ENCODE measurements around the gene LMX1B.
"Not testable (repeated sequence)": the region's sequence is repeated elsewhere in the genome, so short reads cannot be mapped to it uniquely, and the experiment has no call there.

LMX1B gene

DNA sequence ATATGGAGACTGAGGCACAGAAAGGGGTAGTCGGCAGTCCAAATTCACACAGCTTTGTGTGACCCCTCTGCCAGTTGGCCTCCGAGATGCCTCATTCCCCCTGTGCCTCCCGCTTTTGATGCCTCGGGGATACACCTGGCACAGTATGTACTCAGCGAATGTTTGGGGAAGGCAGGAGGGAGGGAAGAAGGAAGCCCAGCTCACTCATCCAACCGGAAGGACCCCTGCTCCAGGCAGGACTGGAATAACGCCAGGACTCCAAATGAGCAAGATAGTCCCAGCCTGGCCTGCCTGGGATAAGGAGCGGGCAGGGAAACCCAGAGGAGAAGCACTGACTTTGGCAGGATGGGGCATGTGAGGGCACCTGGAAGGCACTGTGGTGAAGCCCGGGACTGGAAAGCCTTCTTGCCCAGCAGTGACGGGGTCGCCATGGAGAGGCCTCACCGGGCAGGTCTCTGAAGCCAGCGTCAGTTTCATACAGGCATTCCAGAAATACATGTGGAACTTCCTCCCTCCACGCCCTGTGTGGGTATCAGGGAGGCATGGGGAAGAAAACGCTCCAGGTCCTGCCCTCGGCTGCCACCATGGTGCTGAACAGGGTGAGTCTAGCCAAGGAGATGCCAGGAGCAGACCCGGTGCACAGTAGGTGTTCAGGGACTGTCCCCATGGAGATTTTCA is 20.3 kb downstream of the LMX1B start:
- DNase-seq (ENCODE audit: low read depth): no peak

DNA sequence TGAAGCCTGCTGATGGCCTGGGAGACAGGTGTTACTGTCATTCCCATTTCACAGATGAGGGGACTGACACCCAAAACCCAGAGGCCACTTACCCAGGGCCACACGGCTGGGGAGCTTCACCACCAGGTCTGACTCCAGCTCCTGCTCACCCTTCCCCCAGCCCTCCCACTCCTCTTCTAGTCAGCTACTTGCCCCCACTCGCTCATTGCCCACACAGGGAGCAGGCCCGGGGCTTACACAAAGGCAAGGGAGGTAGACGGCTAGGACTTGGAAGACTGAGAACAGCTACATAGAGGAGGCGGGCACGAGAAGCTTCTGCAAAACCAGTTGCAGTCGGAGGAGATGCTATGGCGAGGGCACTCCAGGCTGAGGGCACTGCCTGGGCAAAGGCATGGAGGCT is 21.3 kb downstream of the LMX1B start:
- DNase-seq (ENCODE audit: low read depth): no peak

DNA sequence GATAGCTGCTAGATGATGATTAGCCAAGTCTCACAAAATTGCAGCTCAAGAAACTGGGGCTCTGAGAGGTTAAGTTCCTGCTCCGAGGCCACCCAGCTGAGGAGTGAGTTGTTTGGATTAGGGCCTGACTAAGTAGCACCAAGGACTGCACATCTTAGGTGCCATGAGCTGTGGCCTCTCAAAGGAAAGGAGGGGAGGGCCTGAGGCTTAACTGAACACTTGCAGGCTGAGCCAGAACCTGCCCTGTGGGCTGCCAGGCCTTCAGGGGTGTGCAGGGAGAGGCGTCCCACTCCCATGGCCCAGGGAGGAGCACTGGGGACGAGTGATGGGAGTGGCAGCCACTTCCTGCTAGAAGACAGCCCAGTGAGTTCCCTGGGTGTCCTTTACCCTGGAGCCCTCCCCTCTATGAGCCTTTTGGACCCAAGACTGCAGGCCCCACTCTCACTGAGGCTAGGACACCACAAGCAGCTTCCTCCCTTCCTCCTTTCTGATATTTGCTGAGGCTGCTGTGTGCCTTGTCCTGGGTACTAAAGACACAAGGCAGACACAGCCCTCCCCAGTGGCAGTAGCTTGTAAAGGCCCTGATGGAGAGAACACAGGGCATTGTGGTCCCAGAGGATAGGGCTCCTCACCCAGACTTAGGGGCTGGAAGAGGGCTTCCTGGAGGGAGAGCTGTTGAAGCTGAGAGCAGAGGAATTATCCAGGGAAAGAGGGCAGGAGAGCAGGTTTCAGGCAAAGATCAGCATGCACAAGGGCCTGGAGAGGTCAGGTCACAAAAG is 22.1 kb downstream of the LMX1B start:
- DNase-seq (ENCODE audit: low read depth): no peak

DNA sequence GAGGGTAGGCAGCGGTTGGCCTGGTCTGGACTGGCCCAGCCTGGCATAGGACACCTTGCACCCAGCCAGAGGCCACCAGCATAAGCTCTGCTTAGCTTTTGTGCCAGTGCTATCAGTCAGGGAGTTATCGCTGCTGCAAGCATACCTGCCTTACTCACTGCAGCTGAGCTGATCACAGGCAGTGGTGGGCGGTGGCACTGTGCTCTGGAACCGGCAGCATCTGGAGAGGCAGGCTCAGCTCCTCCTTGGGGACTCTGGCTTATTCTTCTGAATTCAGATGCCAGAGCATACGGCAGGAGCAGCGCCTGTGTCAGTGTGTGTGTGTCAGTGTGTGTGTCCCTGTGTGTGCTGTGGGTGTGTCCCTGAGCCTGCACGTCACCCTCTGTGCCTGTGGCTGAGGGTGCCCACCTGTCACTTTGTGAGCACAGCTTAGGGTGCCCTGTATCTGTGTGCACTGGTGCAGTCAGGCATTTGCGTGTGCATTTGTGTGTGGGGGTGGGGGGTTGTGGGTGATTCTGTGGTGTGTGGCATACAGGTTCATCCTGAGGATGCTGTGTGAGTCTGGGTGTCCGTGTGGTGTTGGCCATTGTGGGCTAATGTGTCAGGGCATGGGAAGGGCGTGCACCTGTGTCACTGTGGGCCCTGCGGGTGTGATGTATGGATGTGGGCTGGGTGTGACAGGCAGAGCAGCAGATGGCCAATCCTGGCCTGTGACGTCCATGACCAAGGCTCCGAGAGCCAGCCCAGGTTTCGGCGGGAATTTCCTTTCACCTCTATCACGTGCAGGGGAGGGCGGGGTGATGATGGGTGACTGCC is 23.5 kb downstream of the LMX1B start:
- no peak for DNase-seq (ENCODE audit: low read depth)

DNA sequence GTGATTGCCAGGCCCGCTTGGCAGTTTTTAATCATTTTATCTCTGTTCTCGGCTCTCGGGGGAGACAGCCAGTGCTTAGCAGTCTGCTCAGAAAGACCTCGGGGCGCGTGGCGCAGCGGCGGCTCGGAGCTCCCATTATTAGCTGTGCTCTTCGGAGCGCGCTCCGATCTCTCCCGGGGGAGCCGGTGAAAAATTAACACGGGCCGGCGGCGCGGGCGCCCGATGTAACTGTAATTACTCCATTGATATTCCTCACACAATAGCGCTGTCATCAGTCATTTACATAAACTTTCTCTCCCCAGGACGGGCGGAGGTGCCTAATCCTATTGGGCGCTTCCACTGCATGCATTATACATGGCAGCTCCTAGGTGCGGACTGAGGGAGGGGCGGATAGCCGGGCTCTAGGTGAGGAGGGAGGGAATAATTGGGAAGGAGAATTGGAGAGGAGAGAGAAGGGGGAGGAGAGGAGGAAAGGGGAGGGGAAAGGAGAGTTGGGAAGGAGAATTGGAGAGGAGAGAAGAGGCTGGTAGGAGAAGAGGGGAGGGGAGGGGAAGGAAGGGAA is 24.9 kb downstream of the LMX1B start:
- DNase-seq (ENCODE audit: low read depth): no peak

DNA sequence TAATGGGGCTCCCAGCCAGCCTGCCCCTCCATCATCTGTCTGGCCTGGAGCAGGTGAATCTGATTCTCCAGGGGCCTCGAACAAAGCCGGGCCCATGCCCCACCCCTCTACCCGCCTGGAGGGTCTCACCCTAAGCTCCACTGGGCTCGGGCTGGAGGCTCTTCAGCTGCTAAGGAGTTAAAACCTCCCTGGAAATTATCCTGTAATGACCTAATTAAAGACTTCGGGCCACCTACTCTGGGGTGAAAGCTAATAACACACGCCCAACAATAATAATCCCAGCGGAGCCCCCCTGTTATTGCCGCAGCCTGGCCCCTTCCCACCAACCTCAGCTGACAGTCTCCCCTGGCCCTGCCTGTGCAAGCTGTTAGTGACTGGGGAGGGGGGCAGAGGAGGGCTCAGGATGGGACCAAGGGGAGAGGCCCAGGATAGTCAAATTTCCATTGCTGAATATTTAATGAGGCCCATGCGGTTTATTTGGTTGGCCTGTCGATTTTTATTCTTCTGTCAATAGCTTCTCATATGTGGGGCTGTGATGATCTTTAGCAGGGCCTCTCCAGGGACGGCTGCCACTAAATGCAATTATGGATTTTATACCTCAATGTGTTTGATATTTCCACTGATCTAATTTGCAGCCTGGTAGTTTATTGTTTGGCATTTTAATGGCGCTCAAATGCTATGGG is 25.7 kb downstream of the LMX1B start:
- DNase-seq (ENCODE audit: low read depth): no peak

DNA sequence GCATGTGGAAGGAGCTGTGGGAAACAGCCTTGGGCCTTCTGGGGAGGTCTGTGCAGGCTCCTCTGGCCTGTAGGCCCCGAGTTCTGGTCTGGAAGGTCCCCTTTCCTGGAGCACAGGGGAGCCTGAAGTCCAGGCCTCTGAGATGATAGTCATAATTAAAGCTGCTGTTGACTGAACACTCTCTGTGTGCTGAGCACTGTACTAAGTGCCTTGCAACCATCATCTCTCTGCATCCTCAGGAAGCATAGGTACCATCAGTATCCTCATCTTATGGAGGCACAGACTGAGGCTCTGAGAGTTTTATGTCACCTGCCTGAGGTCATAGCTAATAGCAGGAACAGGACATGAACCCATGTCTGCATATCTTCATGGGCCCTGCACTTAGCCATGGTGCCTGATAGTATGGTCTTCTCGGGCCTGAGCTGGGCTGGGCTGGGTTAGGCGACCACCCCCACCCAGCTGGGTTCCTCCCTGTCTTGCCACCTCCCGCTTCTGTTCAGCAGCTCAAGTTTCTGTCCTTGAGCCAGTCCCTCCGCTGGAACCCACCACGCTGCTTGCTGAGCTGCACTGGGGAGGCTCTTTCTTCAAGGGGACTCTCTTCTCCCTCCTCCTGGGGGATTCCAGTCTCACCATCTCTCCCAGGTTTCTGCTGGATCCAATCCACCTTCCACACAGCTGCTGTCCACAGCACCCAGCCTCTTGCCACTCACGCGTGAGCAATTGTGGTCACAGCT is 27.6 kb downstream of the LMX1B start:
- no peak for DNase-seq (ENCODE audit: low read depth)

DNA sequence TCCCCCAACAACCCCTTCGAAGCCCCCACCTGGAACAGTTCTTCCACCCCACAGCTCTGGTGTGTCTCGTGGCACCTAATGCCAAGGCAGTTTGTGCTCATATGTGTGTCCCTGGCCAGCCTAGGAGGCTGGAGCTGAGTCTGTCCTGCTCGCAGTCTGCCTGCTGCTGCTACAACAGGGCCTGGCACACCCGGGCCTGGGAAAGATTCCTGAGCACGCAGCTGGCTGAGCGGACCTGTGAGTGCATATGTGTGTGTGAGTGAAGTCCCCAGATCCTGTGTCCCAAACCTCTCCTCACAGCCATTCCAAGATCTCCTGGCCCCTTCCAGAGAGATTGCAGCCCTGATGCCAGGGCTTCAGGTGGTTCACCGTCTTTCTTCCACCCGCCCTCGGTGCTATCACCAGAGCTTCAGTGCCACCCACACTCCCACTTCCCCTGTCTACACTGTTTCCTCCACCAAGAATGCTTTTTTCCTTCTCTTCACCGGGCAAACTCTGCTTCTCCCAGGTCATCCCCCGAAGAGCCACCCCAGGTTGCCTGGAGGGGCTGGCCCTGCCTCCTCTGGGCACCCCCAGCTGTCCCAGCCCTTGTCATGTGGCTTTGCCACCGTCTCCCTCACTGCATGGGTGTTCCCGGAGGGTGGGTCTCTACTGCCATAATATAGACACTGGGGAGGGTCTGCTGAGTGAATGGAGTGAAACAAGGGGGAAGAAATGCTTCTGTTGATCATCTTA is 28.4 kb downstream of the LMX1B start:
- no peak for DNase-seq (ENCODE audit: low read depth)

DNA sequence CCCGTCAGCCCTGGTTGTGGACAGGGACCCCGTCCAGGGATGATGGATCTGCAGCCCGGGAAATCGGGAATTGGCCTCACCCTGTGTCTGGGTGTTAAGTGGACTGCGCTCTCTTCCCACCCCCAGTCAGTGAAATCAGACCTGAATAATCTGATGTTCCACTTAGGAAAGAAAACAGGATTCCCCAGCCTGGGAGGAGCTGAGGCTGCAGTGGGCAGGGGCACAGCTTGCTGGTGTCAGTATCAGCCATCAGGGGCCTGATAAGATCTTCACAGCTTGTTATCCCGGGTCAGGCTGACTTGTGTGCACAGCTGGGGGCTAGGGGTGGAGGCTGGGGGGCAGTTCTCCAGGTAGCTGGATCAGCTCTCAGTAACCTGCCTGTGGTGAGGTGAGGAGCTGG is 29.1 kb downstream of the LMX1B start:
- no peak for DNase-seq (ENCODE audit: low read depth)

DNA sequence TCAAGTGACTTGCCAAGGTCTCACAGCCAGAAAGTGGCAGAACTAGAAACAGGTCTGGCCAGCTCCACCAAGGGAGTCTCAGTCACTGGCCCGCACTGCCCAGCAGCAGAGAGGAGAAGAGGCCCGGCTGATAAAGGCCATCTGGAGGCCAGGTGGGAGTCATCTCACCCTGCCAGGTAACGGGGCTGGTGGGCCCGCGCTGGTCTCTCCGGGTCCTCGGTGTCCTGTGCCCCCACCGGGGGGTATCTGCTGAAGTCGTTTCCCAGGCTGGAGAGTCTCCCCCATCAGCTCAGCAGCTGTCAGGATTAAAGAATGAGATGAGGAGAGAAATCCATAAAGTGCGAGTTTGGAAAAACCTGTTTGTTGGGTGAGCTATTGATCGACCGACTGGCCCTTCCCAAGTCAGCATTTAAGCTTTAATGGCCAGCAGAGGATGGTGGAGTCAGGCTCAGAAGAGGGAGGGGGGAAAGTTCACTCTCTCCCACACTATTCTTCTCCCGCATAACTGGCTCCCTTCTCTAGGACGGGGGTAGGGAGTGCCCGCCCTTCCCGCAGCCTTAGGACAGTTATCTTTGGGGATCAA is 30.3 kb downstream of the LMX1B start:
- DNase-seq (ENCODE audit: low read depth): no peak

DNA sequence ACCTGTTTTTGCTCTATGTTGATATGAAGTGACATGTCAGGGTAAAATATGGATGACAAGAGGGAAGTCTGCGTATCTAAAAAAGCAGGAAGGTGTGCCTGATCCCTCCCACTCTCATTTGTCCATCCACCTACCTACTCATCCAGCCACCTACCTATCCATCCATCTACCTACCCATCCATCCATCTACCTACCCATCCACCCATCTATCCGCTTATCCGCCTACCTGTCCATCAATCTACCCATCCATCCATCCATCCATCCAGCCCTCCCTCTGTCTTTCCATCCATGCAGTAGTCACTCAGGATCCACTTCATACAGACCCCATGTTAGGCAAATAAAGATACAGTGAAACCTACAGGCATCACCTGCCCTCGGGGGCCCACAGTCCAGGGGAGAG is 32.4 kb downstream of the LMX1B start:
- DNase-seq (ENCODE audit: low read depth): no peak

DNA sequence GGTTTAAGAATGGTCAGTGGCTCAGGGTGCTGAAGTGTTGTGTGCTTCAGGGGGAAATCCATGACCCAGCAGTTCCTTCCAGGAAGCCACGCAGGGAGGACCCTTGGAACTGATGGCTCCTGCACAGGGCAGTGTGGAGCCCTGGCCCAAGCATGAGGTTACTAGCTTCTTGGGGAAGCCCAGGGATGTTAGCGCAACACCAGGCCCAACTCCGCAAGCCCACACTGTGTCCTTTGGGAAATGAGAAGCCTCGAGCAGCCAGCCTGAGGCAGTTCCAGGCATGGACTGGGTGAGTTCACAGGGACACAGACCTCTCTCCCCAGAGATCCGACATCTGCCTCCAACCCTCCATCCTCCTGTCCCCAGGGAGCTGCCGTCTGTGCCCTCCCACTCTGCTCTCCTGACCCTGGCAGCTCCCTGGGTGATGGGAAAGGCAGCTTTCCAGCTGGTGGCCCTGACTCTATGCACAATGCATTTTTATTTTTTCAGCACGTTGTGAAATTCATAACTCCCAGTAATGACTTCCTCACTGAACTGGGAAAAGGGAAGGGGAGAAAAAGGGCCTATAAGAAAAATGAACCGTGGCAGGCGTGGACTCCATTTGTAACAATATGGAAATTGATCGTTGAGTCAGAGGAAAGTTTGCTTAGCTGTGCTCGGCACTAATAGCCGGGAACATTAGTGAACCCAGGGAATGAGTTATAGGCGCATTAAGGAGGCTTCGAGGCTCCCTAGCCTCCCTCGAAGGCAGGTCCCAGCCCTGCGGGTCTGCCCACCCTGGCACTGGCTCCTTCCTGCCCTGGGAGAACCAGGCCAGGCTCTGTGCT is 34.1 kb downstream of the LMX1B start:
- no peak for DNase-seq (ENCODE audit: low read depth)

DNA sequence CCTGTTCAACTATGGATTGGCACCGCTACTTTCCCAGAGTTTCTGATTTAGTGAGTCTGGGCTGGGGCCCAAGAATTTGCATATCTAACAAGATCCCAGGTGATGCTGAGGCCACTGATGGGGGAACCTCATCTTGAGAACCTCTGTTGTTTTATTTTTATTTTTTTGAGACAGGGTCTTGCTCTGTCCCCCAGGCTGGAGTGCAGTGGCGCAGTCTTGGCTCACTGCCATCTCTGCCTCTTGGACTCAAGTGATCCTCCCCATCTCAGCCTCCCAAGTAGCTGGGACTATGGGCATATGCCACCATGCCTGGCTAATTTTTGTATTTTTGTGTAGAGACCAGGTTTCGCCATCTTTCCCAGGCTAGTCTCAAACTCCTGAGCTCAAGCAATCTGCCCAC is 35.7 kb downstream of the LMX1B start:
- DNase-seq (ENCODE audit: low read depth): no peak

DNA sequence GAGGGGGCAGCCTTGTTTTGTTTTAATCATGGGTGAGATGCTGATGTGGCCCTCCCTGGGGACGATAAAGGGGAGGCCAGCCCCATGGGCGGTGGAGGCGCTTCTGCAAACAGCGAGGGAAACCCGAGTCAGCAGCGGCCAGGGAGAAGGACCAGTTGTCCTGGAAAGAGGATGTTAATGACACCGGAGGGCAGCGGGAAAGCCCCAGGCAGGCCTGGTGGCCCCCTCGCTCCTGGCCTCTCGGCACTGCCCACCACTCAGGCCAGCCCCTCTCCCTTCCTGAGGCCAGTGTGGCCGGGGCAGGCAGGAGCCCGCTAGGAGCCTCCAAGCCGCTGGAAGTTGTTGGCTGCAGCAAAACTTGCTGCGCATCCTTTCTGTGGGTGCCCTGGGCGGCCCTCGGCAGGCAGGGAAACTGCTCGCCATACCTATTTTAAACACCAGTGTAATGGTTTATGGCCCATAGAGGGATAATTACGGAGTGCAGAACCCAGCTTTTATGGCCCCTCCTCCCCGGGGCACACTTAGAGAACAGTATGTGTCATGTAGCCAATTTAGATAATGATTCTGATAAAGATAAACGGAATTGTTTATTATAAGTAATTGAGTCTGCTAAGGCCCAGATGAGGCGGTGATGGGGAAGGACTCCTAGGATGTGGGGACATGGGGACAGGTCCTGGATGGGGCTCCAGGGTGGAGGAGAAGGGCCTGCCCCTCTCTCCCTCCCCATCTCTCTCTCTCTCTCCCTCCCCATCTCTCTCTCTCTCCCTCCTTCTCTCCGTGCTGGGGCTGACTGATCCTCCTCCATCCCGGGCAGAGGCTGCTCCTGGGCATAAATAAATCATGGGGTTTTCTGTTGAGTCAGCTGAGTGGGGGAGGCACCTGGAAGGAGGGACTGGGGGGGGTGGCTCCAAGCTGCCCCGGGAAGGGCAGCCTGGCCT is 36.9 kb downstream of the LMX1B start:
- no peak for DNase-seq (ENCODE audit: low read depth)

DNA sequence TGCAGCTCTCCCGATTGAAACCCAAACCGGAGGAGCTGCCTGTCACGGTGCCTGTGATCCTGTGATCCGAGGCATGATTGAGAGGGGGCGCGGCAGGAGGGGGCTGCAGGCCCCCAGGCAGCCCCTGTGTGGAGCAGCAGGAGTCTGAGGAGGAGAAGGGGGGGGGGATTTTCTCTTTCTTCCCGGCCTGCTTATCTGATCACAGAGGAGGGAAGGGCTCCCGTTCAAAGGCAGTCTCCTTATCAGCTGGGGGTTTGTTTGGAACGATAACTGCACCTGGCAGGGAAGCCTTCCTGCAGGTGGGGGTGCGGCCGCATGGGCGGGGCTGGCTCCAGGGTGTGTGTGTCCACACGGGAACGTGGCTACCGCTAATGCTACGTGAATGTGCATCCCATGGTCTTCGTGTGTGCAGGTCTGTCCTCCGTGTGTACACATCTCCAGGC is 38.4 kb downstream of the LMX1B start:
- no peak for DNase-seq (ENCODE audit: low read depth)

DNA sequence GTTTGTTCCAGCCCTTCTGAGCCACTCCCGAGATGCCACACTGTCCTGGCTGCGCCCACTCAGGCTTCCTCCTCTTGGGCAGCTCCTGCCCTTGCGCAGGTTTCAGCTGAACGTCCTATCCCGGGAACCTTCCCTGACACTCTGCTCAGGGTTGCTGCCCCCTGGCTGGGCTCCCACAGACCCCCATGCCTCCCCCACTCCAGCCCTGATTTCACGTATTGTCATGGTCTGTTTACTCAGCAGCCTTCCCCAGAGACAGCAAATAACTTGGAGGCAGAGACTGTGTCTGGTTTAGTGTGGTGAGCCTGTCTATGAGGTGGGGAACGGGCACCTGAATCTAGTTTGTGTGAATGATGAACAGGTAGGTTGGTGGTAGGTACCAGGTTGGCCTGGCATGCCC is 40.4 kb downstream of the LMX1B start:
- no peak for DNase-seq (ENCODE audit: low read depth)

DNA sequence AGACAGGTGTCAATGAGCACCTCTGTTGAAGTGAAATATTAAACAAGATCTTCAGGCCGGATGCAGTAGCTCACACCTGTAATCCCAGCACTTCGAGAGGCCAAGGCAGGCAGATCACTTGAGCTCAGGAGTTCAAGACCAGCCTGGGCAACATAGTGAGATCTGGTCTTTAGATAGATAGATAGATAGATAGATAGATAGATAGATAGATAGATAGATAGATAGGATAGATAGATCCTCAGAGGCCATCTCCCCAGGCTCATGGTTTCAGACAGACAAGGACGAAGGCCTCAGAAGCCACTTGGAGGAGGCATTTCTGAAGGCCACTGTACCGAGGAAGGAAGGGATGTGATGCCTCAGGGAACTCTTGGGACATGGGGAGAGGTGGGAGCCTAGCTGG is 42.5 kb downstream of the LMX1B start:
- not testable (repeated sequence) for DNase-seq (ENCODE audit: low read depth)

DNA sequence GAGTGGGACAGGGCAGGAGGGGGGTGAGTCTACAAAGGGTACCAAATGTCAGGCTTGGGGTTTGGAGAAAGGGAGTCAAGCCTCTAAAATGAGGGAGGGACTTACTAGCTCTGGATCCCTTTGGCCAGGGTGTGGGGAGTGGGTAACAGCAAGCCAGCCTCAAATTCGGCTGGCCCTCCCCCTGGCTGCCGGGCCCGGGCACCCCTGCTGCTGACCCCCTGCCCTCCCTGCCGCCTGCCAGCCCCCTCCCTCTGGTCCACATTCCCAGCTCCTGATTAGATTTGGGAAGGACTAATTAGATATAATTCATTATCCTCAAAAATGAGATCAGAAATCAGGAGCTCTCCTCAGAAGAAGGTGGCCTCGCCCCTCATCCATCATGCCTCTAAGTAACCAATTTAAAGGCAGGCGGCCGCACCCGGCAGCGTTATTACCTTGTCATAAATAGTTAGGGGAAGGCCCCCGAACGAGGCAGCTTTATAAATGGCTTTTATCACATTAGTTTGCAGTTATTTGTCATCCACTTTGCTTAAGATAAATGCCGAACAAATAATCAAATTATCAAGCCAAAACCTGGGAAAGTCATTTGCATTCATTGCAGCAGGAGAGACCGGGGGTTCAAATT is 44.6 kb downstream of the LMX1B start:
- DNase-seq (ENCODE audit: low read depth): no peak

Data from fibroblast of gingiva (primary cell).